K562 (cell line): Measurements from ENCODE around the gene BCAS3.

ENCODE experiments used
- ATF7 ChIP-seq: fragments of 450-650 bp; IDR thresholded peaks from 2 replicates; pipeline ENCODE4 v1.7.1; 2014; ENCODE audit warnings: mild to moderate bottlenecking, moderate library complexity
- CC2D1A ChIP-seq: fragments of 450-650 bp; IDR thresholded peaks from 2 replicates; pipeline ENCODE4 v1.6.1; 2017; ENCODE audit warnings: mild to moderate bottlenecking
- CTCF ChIP-seq, 3 experiments: IDR thresholded peaks in 2 of 3; conservative IDR thresholded peaks in 1 of 3; 2 replicates each; pipeline ENCODE4 v1.5.1; 2011 to 2012; ENCODE audit warnings: low read length in 3 of 3, mild to moderate bottlenecking in 3 of 3, control low read depth in 2 of 3, improper control_type of control experiment in 1 of 3, inconsistent platforms in 1 of 3, low read depth in 1 of 3, mixed read lengths in 1 of 3, moderate library complexity in 1 of 3; ENCODE audit not compliant: insufficient read depth in 2 of 3
- GTF3C2 ChIP-seq: IDR thresholded peaks from 3 replicates; pipeline ENCODE4 v1.6.1; 2011; ENCODE audit warnings: borderline replicate concordance, mild to moderate bottlenecking, moderate library complexity; ENCODE audit not compliant: insufficient read length; ENCODE audit errors: extremely low read depth
- NR2C2 ChIP-seq, 2 experiments: fragments of 200-800 bp in 1 of 2; sonication (Bioruptor generic) in 1 of 2; sonication (generic) in 1 of 2; formaldehyde crosslinking in 1 of 2; IDR thresholded peaks; 2 replicates each; pipeline versions ENCODE4 v1.6.1 to v1.8.0; 2016 to 2022; ENCODE audit warnings: mild to moderate bottlenecking in 1 of 2, missing compliant biosample characterization in 1 of 2, missing genetic modification characterization in 1 of 2, missing genetic modification reagents in 1 of 2
- RAD21 ChIP-seq, 2 experiments: fragments of 250-450 bp in 1 of 2; fragments of 450-650 bp in 1 of 2; sonication (Bioruptor Pico) in 1 of 2; formaldehyde crosslinking in 1 of 2; IDR thresholded peaks in 1 of 2; conservative IDR thresholded peaks in 1 of 2; 2 replicates each; pipeline versions ENCODE4 v1.4.0 to v1.8.0; 2020 to 2022; ENCODE audit warnings: mild to moderate bottlenecking in 2 of 2, moderate library complexity in 1 of 2
- SMARCA4 ChIP-seq: fragments of 450-650 bp; IDR thresholded peaks from 2 replicates; pipeline ENCODE4 v1.6.1; 2016
- TEAD1 ChIP-seq, 2 experiments: fragments of 450-650 bp in 1 of 2; sonication (generic) in 1 of 2; formaldehyde crosslinking; IDR thresholded peaks; 2 replicates each; pipeline versions ENCODE4 v1.4.0 to v1.8.0; 2020 to 2022; ENCODE audit warnings: mild to moderate bottlenecking in 2 of 2, missing genetic modification reagents in 1 of 2
- ZBTB11 ChIP-seq, 3 experiments: fragments of 200-800 bp in 1 of 3; fragments of 250-450 bp in 1 of 3; fragments of 450-650 bp in 1 of 3; sonication (Bioruptor Pico) in 1 of 3; sonication (Bioruptor generic) in 1 of 3; formaldehyde crosslinking in 1 of 3; IDR thresholded peaks; 2 replicates each; pipeline versions ENCODE4 v1.6.1 to v1.8.0; 2016 to 2022; ENCODE audit warnings: mild to moderate bottlenecking in 2 of 3, missing genetic modification characterization in 2 of 3, missing compliant biosample characterization in 1 of 3, moderate library complexity in 1 of 3
- ZNF121 ChIP-seq: sonication (generic); formaldehyde crosslinking; conservative IDR thresholded peaks from 2 replicates; pipeline ENCODE4 v1.8.0; 2022; ENCODE audit warnings: missing genetic modification reagents
- ZNF23 ChIP-seq: fragments of 250-450 bp; sonication (Bioruptor Pico); IDR thresholded peaks from 2 replicates; pipeline ENCODE4 v1.4.0; 2020; ENCODE audit warnings: mild to moderate bottlenecking

DNA sequence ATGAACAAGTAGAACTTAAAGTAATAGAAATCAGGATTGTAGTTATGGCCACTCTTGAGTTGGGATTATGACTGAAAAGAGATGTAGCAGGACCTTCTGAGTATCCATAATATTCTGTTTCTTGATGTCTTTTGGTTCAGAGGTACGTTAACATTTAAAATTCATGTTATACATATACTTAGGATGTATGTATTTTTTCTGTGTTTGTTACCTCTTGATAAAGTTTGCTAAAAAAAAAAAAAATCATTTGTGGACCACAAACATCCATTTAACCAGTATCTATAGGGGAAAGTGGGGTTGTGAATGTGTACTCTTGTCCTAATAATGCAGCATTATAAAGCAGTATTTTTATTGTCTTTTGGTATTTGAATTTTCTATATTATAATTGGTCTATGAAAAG is 65.6 kb downstream of the BCAS3 start:
- no peak for TF ChIP-seq ZNF121 (CRISPR knock-in tag)
- no peak for TF ChIP-seq TEAD1 (CRISPR knock-in tag; IDR thresholded peaks at IDR 0.05)
- TF ChIP-seq GTF3C2, result no peak
- TF ChIP-seq NR2C2 (CRISPR knock-in tag; IDR thresholded peaks at IDR 0.05), result no peak
- TF ChIP-seq NR2C2 (tag; IDR thresholded peaks at IDR 0.05), result no peak
- TF ChIP-seq RAD21 (CRISPR knock-in tag; conservative IDR thresholded peaks at IDR 0.05 in 1 of 2, IDR thresholded peaks at IDR 0.05 in 1 of 2), result no peak
- TF ChIP-seq CC2D1A, result no peak
- no peak for TF ChIP-seq CTCF (IDR thresholded peaks at IDR 0.05 in 2 of 3, conservative IDR thresholded peaks at IDR 0.05 in 1 of 3; ENCODE audit: insufficient read depth in 2 of 3, low read depth in 1 of 3, low read length in 3 of 3)
- TF ChIP-seq ZNF23 (CRISPR knock-in tag), result no peak
- TF ChIP-seq ATF7, result no peak
- TF ChIP-seq ZBTB11 (CRISPR knock-in tag; IDR thresholded peaks at IDR 0.05), result peak in 1 of 3 experiments; percentile 42; a peak in 1 of 6 replicates
- TF ChIP-seq SMARCA4, result no peak
